ENCODE results near the gene PCDHB15.
"Not testable (repeated sequence)": the region's sequence is repeated elsewhere in the genome, so short reads cannot be mapped to it uniquely, and the experiment has no call there.

PCDHB15 gene

GRCh38 chr5:141245250-141245717 is at the start of gene PCDHB15:
Gene PCDHB15, plus strand, starts transcription at chr5:141245395. Its CDS starts 184 bp downstream, at chr5:141245579.
- DNase-seq (ENCODE audit: low read depth in 2 of 2), result no peak

- no peak for DNase-seq (ENCODE audit: low read depth in 2 of 2)
Observed at GRCh38 chr5:141196363-141196762, 48.8 kb upstream of the PCDHB15 start.

GRCh38 chr5:141199359-141200235 is 45.6 kb upstream of the PCDHB15 start, which contains the start of gene PCDHB11:
Gene PCDHB11, plus strand, starts transcription at chr5:141199627. Its CDS starts 148 bp downstream, at chr5:141199775.
- DNase-seq (ENCODE audit: low read depth in 2 of 2), result no peak

GRCh38 chr5:141201126-141201525 is 44.1 kb upstream of the PCDHB15 start:
- DNase-seq (ENCODE audit: low read depth in 2 of 2), result not testable (repeated sequence)

GRCh38 chr5:141201646-141202045 is 43.5 kb upstream of the PCDHB15 start:
- DNase-seq (ENCODE audit: low read depth in 2 of 2), result not testable (repeated sequence)

GRCh38 chr5:141208478-141208877 is 36.7 kb upstream of the PCDHB15 start, which contains the start of gene PCDHB12:
Gene PCDHB12, plus strand, starts transcription at chr5:141208719. Its CDS starts 189 bp downstream, at chr5:141208908.
- DNase-seq (ENCODE audit: low read depth in 2 of 2), result no peak

GRCh38 chr5:141210281-141210680 is 34.9 kb upstream of the PCDHB15 start:
- DNase-seq (ENCODE audit: low read depth in 2 of 2), result not testable (repeated sequence)

GRCh38 chr5:141210849-141211248 is 34.3 kb upstream of the PCDHB15 start:
- DNase-seq (ENCODE audit: low read depth in 2 of 2), result not testable (repeated sequence)

- DNase-seq (ENCODE audit: low read depth in 2 of 2), result not testable (repeated sequence)
Observed at GRCh38 chr5:141213656-141214339, 31.4 kb upstream of the PCDHB15 start, which contains the start of gene PCDHB13. Gene PCDHB13, plus strand, starts transcription at chr5:141213919. Its CDS starts 205 bp downstream, at chr5:141214124.

- DNase-seq (ENCODE audit: low read depth in 2 of 2), result not testable (repeated sequence)
Observed at GRCh38 chr5:141214583-141214982, 30.6 kb upstream of the PCDHB15 start.

- DNase-seq (ENCODE audit: low read depth in 2 of 2), result not testable (repeated sequence)
Observed at GRCh38 chr5:141215504-141215903, 29.7 kb upstream of the PCDHB15 start.

GRCh38 chr5:141216035-141216434 is 29.2 kb upstream of the PCDHB15 start:
- DNase-seq (ENCODE audit: low read depth in 2 of 2), result not testable (repeated sequence)

GRCh38 chr5:141223112-141223783 is 21.9 kb upstream of the PCDHB15 start, which contains the start of gene PCDHB14:
Gene PCDHB14, plus strand, starts transcription at chr5:141223343. Its CDS starts 163 bp downstream, at chr5:141223506.
- DNase-seq (ENCODE audit: low read depth in 2 of 2), result no peak

GRCh38 chr5:141224844-141225243 is 20.4 kb upstream of the PCDHB15 start:
- DNase-seq (ENCODE audit: low read depth in 2 of 2), result not testable (repeated sequence)

GRCh38 chr5:141225421-141225820 is 19.8 kb upstream of the PCDHB15 start:
- DNase-seq (ENCODE audit: low read depth in 2 of 2), result not testable (repeated sequence)

GRCh38 chr5:141234109-141234667 is 11.0 kb upstream of the PCDHB15 start:
- DNase-seq (ENCODE audit: low read depth in 2 of 2), result no peak

- DNase-seq (ENCODE audit: low read depth in 2 of 2), result not testable (repeated sequence)
Observed at GRCh38 chr5:141235922-141236321, 9.3 kb upstream of the PCDHB15 start.

- DNase-seq (ENCODE audit: low read depth in 2 of 2), result no peak
Observed at GRCh38 chr5:141236516-141237313, 8.5 kb upstream of the PCDHB15 start.

- DNase-seq (ENCODE audit: low read depth in 2 of 2), result no peak
Observed at GRCh38 chr5:141241496-141241895, 3.7 kb upstream of the PCDHB15 start.

- DNase-seq (ENCODE audit: low read depth in 2 of 2), result not testable (repeated sequence)
Observed at GRCh38 chr5:141246971-141247370, 1.8 kb downstream of the PCDHB15 start.
